Glutamatergic neuron (in vitro differentiated cells): ENCODE measurements around the gene SMC1B. TPM values are rescaled to one million over a fixed set of nuclear protein-coding genes. Genes with fewer than 3 reads are reported as not detected.

Source experiments
- DNase-seq: peaks from one replicate; pipeline ENCODE4 v3.0.0; 2022
- H3K27ac Mint-ChIP-seq: one replicate; pipeline ENCODE4 v1.8.0; 2020; ENCODE audit warnings: mild to moderate bottlenecking, mixed read lengths, inconsistent platforms; ENCODE audit not compliant: unreplicated experiment
- H3K27me3 Mint-ChIP-seq: one replicate; pipeline ENCODE4 v1.8.0; 2020; ENCODE audit warnings: mild to moderate bottlenecking, moderate library complexity, mixed read lengths, inconsistent platforms; ENCODE audit not compliant: unreplicated experiment
- H3K36me3 Mint-ChIP-seq: one replicate; pipeline ENCODE4 v1.8.0; 2020; ENCODE audit warnings: mild to moderate bottlenecking, mixed read lengths, inconsistent platforms; ENCODE audit not compliant: unreplicated experiment
- H3K4me1 Mint-ChIP-seq: one replicate; pipeline ENCODE4 v1.8.0; 2020; ENCODE audit warnings: mild to moderate bottlenecking, low read depth, mixed read lengths, inconsistent platforms; ENCODE audit not compliant: unreplicated experiment
- H3K4me3 Mint-ChIP-seq: one replicate; pipeline ENCODE4 v1.8.0; 2020; ENCODE audit warnings: mild to moderate bottlenecking, mixed read lengths, inconsistent platforms; ENCODE audit not compliant: unreplicated experiment
- H3K9me3 Mint-ChIP-seq: one replicate; pipeline ENCODE4 v1.8.0; 2020; ENCODE audit warnings: mild to moderate bottlenecking, moderate library complexity, mixed read lengths, inconsistent platforms; ENCODE audit not compliant: unreplicated experiment
- total RNA-seq: library from RNA; stranded (reverse); fragmentation: NEBNext Ultra II Directional; extraction: Animal tissue kit (Norgen Biotek cat#: 25700); gene quantifications from one replicate; pipeline ENCODE4 v1.2.1, GENCODE V29; 2021; ENCODE audit not compliant: unreplicated experiment
- TF ChIP-seq, protein P1 (sequence below): fragments of 200-600 bp; sonication (generic); IDR thresholded peaks from one replicate; pipeline ENCODE4 v1.5.0; 2021; ENCODE audit not compliant: partially characterized antibody, unreplicated experiment

SMC1B gene
- total RNA-seq, 1 donor from 2014 or later, result not detected

DNA sequence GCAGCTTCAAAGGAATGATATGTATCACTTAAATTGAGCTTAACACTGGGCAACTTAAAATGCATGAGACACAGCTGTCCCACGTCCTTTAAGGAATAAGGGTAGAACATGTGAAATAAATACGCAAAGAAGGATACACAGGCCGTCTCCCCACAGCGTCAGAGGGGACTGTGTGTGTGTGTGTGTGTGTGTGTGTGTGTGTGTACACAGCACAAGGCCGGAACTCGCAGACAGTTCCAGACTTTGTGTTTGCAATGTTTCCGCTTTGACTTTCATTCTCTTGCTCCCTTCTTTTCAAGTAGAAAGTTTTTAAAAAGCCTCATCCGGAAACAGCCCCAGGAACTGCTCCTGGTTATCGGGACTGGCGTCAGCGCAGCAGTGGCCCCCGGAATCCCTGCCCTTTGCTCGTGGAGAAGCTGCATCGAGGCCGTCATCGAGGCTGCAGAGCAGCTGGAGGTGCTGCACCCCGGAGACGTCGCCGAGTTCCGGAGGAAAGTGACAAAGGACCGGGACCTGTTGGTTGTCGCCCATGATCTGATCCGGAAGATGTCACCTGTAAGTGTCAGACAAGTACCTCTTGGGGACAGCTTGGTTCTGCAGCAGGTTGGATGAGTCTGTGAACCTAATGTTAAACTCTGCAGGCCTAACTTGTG, 90.4 kb downstream of the SMC1B start:
- Mint-ChIP-seq H3K4me1 (peaks cover 15% of the 10 kb centered on the region), H3K27me3 (peaks cover 8% of the 10 kb centered on the region), H3K36me3 (peaks cover 14% of the 10 kb centered on the region), H3K27ac (no peak overlapping the region), H3K4me3 (no peak overlapping the region), H3K9me3 (peaks cover 2% of the 10 kb centered on the region)
- TF ChIP-seq, protein P1, sequence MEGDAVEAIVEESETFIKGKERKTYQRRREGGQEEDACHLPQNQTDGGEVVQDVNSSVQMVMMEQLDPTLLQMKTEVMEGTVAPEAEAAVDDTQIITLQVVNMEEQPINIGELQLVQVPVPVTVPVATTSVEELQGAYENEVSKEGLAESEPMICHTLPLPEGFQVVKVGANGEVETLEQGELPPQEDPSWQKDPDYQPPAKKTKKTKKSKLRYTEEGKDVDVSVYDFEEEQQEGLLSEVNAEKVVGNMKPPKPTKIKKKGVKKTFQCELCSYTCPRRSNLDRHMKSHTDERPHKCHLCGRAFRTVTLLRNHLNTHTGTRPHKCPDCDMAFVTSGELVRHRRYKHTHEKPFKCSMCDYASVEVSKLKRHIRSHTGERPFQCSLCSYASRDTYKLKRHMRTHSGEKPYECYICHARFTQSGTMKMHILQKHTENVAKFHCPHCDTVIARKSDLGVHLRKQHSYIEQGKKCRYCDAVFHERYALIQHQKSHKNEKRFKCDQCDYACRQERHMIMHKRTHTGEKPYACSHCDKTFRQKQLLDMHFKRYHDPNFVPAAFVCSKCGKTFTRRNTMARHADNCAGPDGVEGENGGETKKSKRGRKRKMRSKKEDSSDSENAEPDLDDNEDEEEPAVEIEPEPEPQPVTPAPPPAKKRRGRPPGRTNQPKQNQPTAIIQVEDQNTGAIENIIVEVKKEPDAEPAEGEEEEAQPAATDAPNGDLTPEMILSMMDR, result no peak
- no peak for DNase-seq

DNA sequence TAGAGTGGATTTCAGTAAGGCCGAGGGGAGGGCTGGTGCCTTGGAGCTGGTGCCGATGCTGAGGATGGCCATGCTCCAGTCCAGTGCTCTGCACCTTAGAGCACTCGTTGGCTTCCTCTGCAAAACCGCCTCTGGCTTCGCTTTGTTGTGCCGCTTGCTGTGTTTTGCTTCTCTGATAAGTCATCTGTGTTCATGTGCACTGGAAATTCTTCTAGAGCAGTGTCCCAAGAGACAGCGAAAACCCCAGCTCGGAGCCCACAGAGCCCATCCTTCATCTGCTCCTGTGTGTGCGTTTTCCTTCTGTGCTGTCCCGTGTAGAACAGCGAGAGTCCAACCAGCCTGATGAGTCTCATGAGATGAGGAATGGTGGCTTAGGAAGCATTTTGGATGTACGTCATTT, 91.6 kb downstream of the SMC1B start:
- peaks cover 8% of the 10 kb centered on the region for H3K27me3 Mint-ChIP-seq
- peaks cover 19% of the 10 kb centered on the region for H3K4me1 Mint-ChIP-seq
- peaks cover 14% of the 10 kb centered on the region for H3K36me3 Mint-ChIP-seq
- no peak for DNase-seq
- TF ChIP-seq, protein P1, result no peak
- H3K27ac Mint-ChIP-seq, result peak overlapping the region; percentile 11
- no peak overlapping the region for H3K4me3 Mint-ChIP-seq
- no peaks in the 10 kb centered on the region for H3K9me3 Mint-ChIP-seq

- peaks cover 19% of the 10 kb centered on the region for H3K4me1 Mint-ChIP-seq
- H3K4me3 Mint-ChIP-seq, result no peak overlapping the region
- TF ChIP-seq, protein P1, result no peak
- no peak overlapping the region for H3K27ac Mint-ChIP-seq
- peaks cover 8% of the 10 kb centered on the region for H3K27me3 Mint-ChIP-seq
- no peak for DNase-seq
- peaks cover 12% of the 10 kb centered on the region for H3K36me3 Mint-ChIP-seq
- H3K9me3 Mint-ChIP-seq, result no peaks in the 10 kb centered on the region
Observed at GRCh38 chr22:45320357-45320976, 92.9 kb downstream of the SMC1B start.

DNA sequence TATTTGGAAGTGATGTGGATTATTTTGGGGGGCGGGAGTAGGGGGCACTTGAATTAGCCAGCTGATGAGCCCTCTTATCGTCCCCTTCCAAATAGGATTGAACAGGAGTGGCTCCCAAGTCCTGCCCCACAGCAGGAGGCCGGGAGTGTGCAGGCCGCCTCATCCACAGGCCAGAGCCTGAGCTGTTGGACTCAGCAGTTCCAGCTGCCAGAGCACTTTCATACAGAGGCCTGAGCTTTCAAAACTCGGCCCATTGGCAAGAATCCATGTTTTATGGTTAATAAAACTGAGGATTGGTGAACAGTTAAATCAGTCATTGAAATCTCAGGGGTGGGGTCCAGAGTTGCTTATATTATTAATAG, 94.1 kb downstream of the SMC1B start:
- DNase-seq, result no peak
- Mint-ChIP-seq H3K27ac (no peak overlapping the region), H3K9me3 (no peaks in the 10 kb centered on the region), H3K4me3 (no peak overlapping the region), H3K4me1 (peaks cover 17% of the 10 kb centered on the region), H3K36me3 (peaks cover 8% of the 10 kb centered on the region), H3K27me3 (peaks cover 5% of the 10 kb centered on the region)
- TF ChIP-seq, protein P1, result no peak

DNA sequence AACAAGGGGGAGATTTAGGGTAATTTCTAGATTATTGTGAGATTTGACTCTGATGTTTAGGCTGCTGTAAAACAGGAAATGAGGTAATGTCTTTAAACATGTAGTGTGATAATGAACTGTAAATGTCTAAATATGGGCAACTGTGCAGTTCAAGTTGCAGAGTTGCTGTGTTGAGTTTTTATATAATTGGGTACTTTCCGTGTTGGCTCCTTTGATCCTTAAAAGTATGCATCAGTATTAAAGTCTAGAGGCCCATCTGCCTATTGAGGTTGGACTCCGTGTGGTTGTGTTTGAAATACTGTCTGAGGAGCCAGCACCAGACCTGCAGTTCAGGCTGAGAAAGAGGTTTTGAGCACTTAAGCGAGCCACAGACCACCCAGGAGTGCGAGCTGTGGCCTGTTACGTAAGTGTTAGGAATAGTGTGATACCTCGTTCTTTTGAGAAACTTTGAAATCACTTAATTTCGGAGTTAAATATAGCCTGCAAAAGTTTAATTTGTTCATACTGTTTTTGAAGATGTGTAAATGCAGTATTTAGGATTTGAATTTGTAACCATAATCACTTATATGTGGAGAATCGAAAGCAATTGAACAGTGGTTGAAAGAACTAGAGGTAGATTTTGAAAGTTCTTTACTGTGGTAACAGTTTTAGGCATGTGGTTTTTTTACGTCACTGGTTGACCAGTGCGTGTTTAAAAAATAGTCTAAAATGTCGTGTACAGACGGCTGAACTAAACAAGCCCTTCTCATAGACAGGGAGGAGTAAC, 94.7 kb downstream of the SMC1B start:
- Mint-ChIP-seq H3K4me1 (peaks cover 17% of the 10 kb centered on the region), H3K27me3 (peaks cover 3% of the 10 kb centered on the region), H3K27ac (no peak overlapping the region), H3K4me3 (no peak overlapping the region), H3K36me3 (peaks cover 5% of the 10 kb centered on the region), H3K9me3 (no peaks in the 10 kb centered on the region)
- TF ChIP-seq, protein P1, result no peak
- no peak for DNase-seq
